ENCODE results near the gene KCTD21. TPM values are rescaled to one million over a fixed set of nuclear protein-coding genes. Genes with fewer than 3 reads are reported as not detected.

Gene KCTD21
- total and polyA plus RNA-seq, 4 donors, result 5.8 to 12.6 (median 9.2) TPM

- no peak for DNase-seq (ENCODE audit: low spot score)
- Histone ChIP-seq H3K27ac (ENCODE audit: low read depth in 1 of 2, low read length in 2 of 2) (peak overlapping the region; percentile 57 to 78), H3K27me3 (ENCODE audit: control insufficient read depth in 4 of 4, insufficient read depth in 4 of 4, low read length in 3 of 4) (no peaks in the 10 kb centered on the region), H3K9me3 (ENCODE audit: control insufficient read depth in 4 of 4, low read length in 3 of 4) (no peaks in the 10 kb centered on the region), H3K9ac (ENCODE audit: low read depth in 1 of 2, low read length in 2 of 2) (no peak overlapping the region), H3K4me1 (ENCODE audit: control insufficient read depth in 4 of 4, insufficient read depth in 4 of 4, low read length in 3 of 4) (peaks cover 36 to 83% (median 73%) of the 10 kb centered on the region in 4 donors), H3K36me3 (ENCODE audit: control insufficient read depth in 4 of 4, insufficient read depth in 3 of 4, low read depth in 1 of 4, low read length in 3 of 4) (no peaks in the 10 kb centered on the region), H3K4me3 (ENCODE audit: low read depth in 1 of 3, low read length in 3 of 3) (no peak overlapping the region)
- 48% methylated on average over 6 of the region's 6 CpGs for WGBS
- no peak for TF ChIP-seq EGR1 (IDR thresholded peaks at IDR 0.05; ENCODE audit: low read depth in 2 of 2)
- no peak for TF ChIP-seq NR2F2 (IDR thresholded peaks at IDR 0.05)
- TF ChIP-seq GABPA (IDR thresholded peaks at IDR 0.05 in 1 of 2, conservative IDR thresholded peaks at IDR 0.05 in 1 of 2), result no peak
- TF ChIP-seq TAF1 (conservative IDR thresholded peaks at IDR 0.05), result no peak
- no peak for TF ChIP-seq MAX (IDR thresholded peaks at IDR 0.05)
- TF ChIP-seq FOXA1 (IDR thresholded peaks at IDR 0.05), result no peak
- TF ChIP-seq SP1 (IDR thresholded peaks at IDR 0.05), result no peak
- TF ChIP-seq HNF4A (conservative IDR thresholded peaks at IDR 0.05), result no peak
- no peak for TF ChIP-seq FOXA2 (IDR thresholded peaks at IDR 0.05)
- TF ChIP-seq, protein P1, sequence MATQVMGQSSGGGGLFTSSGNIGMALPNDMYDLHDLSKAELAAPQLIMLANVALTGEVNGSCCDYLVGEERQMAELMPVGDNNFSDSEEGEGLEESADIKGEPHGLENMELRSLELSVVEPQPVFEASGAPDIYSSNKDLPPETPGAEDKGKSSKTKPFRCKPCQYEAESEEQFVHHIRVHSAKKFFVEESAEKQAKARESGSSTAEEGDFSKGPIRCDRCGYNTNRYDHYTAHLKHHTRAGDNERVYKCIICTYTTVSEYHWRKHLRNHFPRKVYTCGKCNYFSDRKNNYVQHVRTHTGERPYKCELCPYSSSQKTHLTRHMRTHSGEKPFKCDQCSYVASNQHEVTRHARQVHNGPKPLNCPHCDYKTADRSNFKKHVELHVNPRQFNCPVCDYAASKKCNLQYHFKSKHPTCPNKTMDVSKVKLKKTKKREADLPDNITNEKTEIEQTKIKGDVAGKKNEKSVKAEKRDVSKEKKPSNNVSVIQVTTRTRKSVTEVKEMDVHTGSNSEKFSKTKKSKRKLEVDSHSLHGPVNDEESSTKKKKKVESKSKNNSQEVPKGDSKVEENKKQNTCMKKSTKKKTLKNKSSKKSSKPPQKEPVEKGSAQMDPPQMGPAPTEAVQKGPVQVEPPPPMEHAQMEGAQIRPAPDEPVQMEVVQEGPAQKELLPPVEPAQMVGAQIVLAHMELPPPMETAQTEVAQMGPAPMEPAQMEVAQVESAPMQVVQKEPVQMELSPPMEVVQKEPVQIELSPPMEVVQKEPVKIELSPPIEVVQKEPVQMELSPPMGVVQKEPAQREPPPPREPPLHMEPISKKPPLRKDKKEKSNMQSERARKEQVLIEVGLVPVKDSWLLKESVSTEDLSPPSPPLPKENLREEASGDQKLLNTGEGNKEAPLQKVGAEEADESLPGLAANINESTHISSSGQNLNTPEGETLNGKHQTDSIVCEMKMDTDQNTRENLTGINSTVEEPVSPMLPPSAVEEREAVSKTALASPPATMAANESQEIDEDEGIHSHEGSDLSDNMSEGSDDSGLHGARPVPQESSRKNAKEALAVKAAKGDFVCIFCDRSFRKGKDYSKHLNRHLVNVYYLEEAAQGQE (IDR thresholded peaks at IDR 0.05), result no peak
These were observed 29.3 kb downstream of the KCTD21 start for GRCh38 chr11:78158987-78159652.

GRCh38 chr11:78156127-78156844, 32.1 kb downstream of the KCTD21 start:
- Histone ChIP-seq H3K27ac (ENCODE audit: low read depth in 1 of 2, low read length in 2 of 2) (peak overlapping the region; percentile 50 to 78), H3K27me3 (ENCODE audit: control insufficient read depth in 4 of 4, insufficient read depth in 4 of 4, low read length in 3 of 4) (no peaks in the 10 kb centered on the region), H3K9ac (ENCODE audit: low read depth in 1 of 2, low read length in 2 of 2) (peak overlapping the region in 1 of 2 donors; percentile 34), H3K4me1 (ENCODE audit: control insufficient read depth in 4 of 4, insufficient read depth in 4 of 4, low read length in 3 of 4) (peaks cover 30 to 62% (median 52%) of the 10 kb centered on the region in 4 donors), H3K36me3 (ENCODE audit: control insufficient read depth in 4 of 4, insufficient read depth in 3 of 4, low read depth in 1 of 4, low read length in 3 of 4) (peaks cover 0 to 8% (median 2%) of the 10 kb centered on the region in 4 donors), H3K9me3 (ENCODE audit: control insufficient read depth in 4 of 4, low read length in 3 of 4) (no peaks in the 10 kb centered on the region), H3K4me3 (ENCODE audit: low read depth in 1 of 3, low read length in 3 of 3) (no peak overlapping the region)
- WGBS, result 25% methylated on average over 6 of the region's 6 CpGs
- peak; percentile 57 for DNase-seq (ENCODE audit: low spot score)
- TF ChIP-seq HNF4A (conservative IDR thresholded peaks at IDR 0.05) (peak; percentile 89 to 94), HNF4G (IDR thresholded peaks at IDR 0.05) (peak; percentile 39), EGR1 (IDR thresholded peaks at IDR 0.05; ENCODE audit: low read depth in 2 of 2) (peak; percentile 81 to 98), JUND (IDR thresholded peaks at IDR 0.05) (peak; percentile 93), RXRA (IDR thresholded peaks at IDR 0.05) (peak; percentile 100), NR2F2 (IDR thresholded peaks at IDR 0.05) (peak; percentile 94), CTCF (IDR thresholded peaks at IDR 0.05; ENCODE audit: low read depth, low read length, missing input control) (no peak), TAF1 (conservative IDR thresholded peaks at IDR 0.05) (no peak), FOXA1 (IDR thresholded peaks at IDR 0.05) (peak; percentile 100), GABPA (IDR thresholded peaks at IDR 0.05 in 1 of 2, conservative IDR thresholded peaks at IDR 0.05 in 1 of 2) (peak in 1 of 2 donors; percentile 57), MAX (IDR thresholded peaks at IDR 0.05) (peak; percentile 99), RAD21 (IDR thresholded peaks at IDR 0.05) (peak; percentile 67 to 72), SP1 (IDR thresholded peaks at IDR 0.05) (peak; percentile 100), FOXA2 (IDR thresholded peaks at IDR 0.05) (peak; percentile 100), YY1 (IDR thresholded peaks at IDR 0.05) (peak; percentile 93)
- TF ChIP-seq, protein P2, sequence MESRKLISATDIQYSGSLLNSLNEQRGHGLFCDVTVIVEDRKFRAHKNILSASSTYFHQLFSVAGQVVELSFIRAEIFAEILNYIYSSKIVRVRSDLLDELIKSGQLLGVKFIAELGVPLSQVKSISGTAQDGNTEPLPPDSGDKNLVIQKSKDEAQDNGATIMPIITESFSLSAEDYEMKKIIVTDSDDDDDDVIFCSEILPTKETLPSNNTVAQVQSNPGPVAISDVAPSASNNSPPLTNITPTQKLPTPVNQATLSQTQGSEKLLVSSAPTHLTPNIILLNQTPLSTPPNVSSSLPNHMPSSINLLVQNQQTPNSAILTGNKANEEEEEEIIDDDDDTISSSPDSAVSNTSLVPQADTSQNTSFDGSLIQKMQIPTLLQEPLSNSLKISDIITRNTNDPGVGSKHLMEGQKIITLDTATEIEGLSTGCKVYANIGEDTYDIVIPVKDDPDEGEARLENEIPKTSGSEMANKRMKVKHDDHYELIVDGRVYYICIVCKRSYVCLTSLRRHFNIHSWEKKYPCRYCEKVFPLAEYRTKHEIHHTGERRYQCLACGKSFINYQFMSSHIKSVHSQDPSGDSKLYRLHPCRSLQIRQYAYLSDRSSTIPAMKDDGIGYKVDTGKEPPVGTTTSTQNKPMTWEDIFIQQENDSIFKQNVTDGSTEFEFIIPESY (IDR thresholded peaks at IDR 0.05), result peak; percentile 94
- TF ChIP-seq, protein P1 (IDR thresholded peaks at IDR 0.05), result peak; percentile 88
